Loucy (cell line): ENCODE measurements around the gene GLDC.

Experiments used
- EZH2phosphoT487 ChIP-seq: fragments of 200-600 bp; IDR thresholded peaks from 2 replicates; pipeline ENCODE4 v1.6.1; 2018; ENCODE audit warnings: antibody characterized with exemption, mild to moderate bottlenecking, moderate library complexity, borderline replicate concordance
- TF ChIP-seq, protein P1 (sequence below): fragments of 200-600 bp; sonication (generic); conservative IDR thresholded peaks from 2 replicates; pipeline ENCODE4 v1.5.1; 2014; ENCODE audit warnings: mild to moderate bottlenecking, antibody characterized with exemption, low read length

DNA sequence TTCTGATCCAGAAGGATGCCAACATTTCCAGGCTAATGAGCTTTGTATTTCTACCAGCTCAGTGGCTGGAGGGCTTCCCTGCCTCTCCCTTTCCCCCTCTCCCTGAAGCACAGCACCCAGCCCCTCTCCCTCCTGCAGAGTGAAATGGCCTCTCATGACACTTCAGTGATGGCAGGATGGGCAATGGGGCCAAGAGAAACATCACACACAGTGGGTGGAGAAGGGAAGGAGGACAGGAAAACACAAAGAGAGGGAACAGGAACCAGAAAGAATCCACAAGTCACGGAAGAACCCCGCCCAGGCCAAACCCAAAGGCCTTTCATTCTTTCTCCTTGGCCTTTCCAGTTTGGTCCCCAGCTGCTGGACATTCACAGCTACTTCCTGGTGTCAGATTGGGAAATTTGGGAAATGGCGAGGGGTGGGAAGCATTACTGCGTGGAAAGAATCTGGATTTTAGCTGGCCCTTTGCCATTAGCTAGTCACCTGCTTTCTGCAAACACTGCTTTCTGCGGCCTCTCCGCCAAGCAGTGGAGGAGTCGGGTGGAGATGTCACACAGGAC lies 82.6 kb downstream of the GLDC start:
- TF ChIP-seq, protein P1, sequence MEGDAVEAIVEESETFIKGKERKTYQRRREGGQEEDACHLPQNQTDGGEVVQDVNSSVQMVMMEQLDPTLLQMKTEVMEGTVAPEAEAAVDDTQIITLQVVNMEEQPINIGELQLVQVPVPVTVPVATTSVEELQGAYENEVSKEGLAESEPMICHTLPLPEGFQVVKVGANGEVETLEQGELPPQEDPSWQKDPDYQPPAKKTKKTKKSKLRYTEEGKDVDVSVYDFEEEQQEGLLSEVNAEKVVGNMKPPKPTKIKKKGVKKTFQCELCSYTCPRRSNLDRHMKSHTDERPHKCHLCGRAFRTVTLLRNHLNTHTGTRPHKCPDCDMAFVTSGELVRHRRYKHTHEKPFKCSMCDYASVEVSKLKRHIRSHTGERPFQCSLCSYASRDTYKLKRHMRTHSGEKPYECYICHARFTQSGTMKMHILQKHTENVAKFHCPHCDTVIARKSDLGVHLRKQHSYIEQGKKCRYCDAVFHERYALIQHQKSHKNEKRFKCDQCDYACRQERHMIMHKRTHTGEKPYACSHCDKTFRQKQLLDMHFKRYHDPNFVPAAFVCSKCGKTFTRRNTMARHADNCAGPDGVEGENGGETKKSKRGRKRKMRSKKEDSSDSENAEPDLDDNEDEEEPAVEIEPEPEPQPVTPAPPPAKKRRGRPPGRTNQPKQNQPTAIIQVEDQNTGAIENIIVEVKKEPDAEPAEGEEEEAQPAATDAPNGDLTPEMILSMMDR = no peak
- TF ChIP-seq EZH2phosphoT487 = no peak
